ENCODE results near the gene C19orf67.

- TF ChIP-seq, protein P1, sequence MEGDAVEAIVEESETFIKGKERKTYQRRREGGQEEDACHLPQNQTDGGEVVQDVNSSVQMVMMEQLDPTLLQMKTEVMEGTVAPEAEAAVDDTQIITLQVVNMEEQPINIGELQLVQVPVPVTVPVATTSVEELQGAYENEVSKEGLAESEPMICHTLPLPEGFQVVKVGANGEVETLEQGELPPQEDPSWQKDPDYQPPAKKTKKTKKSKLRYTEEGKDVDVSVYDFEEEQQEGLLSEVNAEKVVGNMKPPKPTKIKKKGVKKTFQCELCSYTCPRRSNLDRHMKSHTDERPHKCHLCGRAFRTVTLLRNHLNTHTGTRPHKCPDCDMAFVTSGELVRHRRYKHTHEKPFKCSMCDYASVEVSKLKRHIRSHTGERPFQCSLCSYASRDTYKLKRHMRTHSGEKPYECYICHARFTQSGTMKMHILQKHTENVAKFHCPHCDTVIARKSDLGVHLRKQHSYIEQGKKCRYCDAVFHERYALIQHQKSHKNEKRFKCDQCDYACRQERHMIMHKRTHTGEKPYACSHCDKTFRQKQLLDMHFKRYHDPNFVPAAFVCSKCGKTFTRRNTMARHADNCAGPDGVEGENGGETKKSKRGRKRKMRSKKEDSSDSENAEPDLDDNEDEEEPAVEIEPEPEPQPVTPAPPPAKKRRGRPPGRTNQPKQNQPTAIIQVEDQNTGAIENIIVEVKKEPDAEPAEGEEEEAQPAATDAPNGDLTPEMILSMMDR (IDR thresholded peaks at IDR 0.05): no peak
- no peak for TF ChIP-seq POLR2A (IDR thresholded peaks at IDR 0.05)
These were observed 32.6 kb downstream of the C19orf67 start for GRCh38 chr19:14053032-14053431.
